Activated naive CD8-positive, alpha-beta T cell treated with anti-CD3 and anti-CD28 coated beads, Interleukin-2, amount 50 U/mL, for 16 hours (primary cell): ENCODE results near the gene FCHO1.
"Not testable (repeated sequence)": the region's sequence is repeated elsewhere in the genome, so short reads cannot be mapped to it uniquely, and the experiment has no call there.

Source experiments
- DNase-seq: peaks from one replicate; pipeline ENCODE4 v3.0.0-alpha.2; 2020; ENCODE audit warnings: low read depth, low spot score

The FCHO1 gene

GRCh38 chr19:17764348-17764747, 13.1 kb downstream of the FCHO1 start:
- no peak for DNase-seq

GRCh38 chr19:17765069-17765618, 13.9 kb downstream of the FCHO1 start:
- DNase-seq, result no peak

GRCh38 chr19:17766543-17767131, 15.4 kb downstream of the FCHO1 start:
- DNase-seq, result no peak

GRCh38 chr19:17767559-17767958, 16.3 kb downstream of the FCHO1 start:
- no peak for DNase-seq

GRCh38 chr19:17770613-17771012, 19.3 kb downstream of the FCHO1 start:
- DNase-seq, result no peak

- DNase-seq, result no peak
These were observed 20.9 kb downstream of the FCHO1 start for GRCh38 chr19:17772172-17772571.

- DNase-seq, result no peak
These were observed 24.1 kb downstream of the FCHO1 start for GRCh38 chr19:17775245-17775927.

- DNase-seq, result no peak
These were observed 24.9 kb downstream of the FCHO1 start for GRCh38 chr19:17775991-17776803.

- not testable (repeated sequence) for DNase-seq
These were observed 26.6 kb downstream of the FCHO1 start for GRCh38 chr19:17777840-17778239.

GRCh38 chr19:17778251-17778967, 27.1 kb downstream of the FCHO1 start:
- DNase-seq, result no peak

GRCh38 chr19:17778968-17779929, 28.0 kb downstream of the FCHO1 start:
- no peak for DNase-seq

- no peak for DNase-seq
These were observed 29.5 kb downstream of the FCHO1 start for GRCh38 chr19:17780781-17781180.

- not testable (repeated sequence) for DNase-seq
These were observed 32.4 kb downstream of the FCHO1 start for GRCh38 chr19:17783721-17784120.

GRCh38 chr19:17784201-17785008, 33.1 kb downstream of the FCHO1 start:
- peak; percentile 56 for DNase-seq

GRCh38 chr19:17787274-17787913, 36.1 kb downstream of the FCHO1 start:
- DNase-seq, result no peak

- DNase-seq, result no peak
These were observed 37.4 kb downstream of the FCHO1 start for GRCh38 chr19:17788632-17789031.

GRCh38 chr19:17790059-17790780, 38.9 kb downstream of the FCHO1 start:
- DNase-seq, result no peak

- DNase-seq, result no peak
These were observed 43.1 kb downstream of the FCHO1 start for GRCh38 chr19:17794412-17794730.
